ENCODE measurements around the gene ZDHHC7.
"Not testable (repeated sequence)": the region's sequence is repeated elsewhere in the genome, so short reads cannot be mapped to it uniquely, and the experiment has no call there.

The ZDHHC7 gene

DNA sequence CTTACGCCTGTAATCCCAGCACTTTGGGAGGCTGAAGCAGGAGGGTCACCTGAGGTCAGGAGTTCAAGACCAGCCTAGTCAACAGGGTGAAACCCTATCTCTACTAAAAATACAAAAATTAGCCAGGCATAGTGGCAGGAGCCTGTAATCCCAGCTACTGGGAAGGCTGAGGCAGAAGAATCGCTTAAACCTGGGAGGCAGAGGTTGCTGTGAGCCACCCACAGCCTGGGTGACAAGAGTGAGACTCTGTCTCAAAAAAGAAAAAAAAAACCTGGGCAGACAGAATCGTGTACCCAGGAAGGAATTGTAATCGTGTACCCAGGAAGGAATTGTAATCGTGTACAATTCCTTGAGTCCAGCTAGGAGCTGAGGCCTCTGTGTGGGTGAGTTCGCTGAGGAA is 72.7 kb downstream of the ZDHHC7 start:
- not testable (repeated sequence) for DNase-seq (ENCODE audit: low spot score)

DNA sequence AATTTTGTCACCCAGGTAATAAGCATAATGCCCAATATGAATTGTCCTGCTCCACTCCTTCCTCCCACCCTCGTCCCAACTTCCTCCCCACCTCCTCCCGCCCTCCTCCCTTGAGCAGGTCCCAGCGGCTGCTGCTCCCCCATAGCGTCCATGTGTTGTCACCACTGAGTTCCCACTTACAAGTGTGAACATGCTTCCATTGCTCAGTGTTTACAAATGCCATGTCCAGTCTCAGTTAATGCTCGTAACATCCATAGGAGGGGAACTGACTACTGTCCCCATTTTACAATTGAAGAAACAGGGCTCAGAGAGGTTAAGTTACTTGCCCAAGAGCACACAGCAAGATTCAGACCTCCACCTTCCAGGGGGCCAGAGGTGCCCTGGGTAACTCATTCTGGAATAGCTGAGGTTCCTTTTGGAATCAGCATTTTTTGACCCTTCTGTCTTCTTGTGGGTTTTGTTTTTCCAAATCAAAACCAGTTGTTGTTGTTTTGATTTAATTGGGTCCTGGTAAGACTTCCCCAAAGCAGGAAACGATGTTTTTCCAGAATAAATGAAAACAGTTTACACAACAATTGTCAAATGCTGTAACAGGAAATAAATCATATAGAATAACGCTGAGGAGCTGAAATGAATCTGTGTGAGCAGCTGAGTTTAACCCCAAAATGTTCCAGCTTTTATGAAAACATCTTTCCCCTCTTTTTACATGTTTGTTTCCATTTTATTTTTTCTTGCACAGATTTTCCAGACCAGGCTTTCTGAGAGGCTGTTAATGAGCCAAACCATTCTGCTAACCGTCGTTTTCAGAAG is 73.9 kb downstream of the ZDHHC7 start:
- DNase-seq (ENCODE audit: low spot score) = no peak

DNA sequence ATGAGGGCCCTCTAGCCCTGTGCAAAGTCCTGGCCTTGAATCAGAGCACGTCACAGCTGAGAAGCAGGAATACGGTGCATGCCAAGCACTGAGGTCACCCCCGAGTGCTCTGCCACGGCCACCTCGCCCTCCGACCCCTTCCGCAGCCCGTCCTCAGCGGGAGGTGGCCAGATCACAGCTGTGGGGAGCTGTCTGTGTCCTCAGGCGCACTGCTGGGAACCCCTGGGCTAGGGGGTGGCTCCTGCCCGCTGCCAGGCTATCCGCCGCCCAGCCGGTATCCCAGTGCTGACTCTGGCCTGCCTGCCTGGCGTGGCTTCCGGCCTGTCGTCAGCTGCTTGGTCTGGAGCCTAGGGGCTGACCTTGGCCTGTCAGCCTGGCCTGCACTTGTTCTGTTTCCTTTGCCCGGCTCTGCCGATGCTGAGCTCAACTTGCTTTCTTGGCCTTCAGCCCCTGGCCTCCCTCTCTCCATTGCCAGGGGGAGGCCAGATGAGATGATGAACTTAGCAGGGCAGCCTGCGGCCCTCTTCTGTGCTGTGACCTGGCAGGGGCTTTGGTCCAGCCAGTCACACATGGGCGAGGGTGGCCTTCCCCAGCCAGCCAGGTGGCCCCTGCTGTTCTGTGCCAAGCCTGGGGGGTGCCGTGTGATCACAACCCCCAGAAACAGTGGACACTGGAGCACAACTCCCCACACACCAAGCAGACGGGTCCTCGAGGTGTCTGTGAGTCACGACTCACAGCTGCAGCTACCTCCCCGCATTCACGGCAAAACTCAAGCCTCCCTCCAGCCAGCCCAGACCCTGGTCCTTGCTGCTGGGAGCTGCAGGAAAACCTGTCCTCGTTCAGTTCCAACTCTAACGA is 77.3 kb downstream of the ZDHHC7 start:
- no peak for DNase-seq (ENCODE audit: low spot score)

GRCh38 chr16:84932681-84933080 is 78.7 kb downstream of the ZDHHC7 start:
- DNase-seq (ENCODE audit: low spot score) = no peak

GRCh38 chr16:84931506-84931905 is 79.8 kb downstream of the ZDHHC7 start:
- DNase-seq (ENCODE audit: low spot score) = no peak

- no peak for DNase-seq (ENCODE audit: low spot score)
Observed at GRCh38 chr16:84931107-84931494, 80.2 kb downstream of the ZDHHC7 start.

DNA sequence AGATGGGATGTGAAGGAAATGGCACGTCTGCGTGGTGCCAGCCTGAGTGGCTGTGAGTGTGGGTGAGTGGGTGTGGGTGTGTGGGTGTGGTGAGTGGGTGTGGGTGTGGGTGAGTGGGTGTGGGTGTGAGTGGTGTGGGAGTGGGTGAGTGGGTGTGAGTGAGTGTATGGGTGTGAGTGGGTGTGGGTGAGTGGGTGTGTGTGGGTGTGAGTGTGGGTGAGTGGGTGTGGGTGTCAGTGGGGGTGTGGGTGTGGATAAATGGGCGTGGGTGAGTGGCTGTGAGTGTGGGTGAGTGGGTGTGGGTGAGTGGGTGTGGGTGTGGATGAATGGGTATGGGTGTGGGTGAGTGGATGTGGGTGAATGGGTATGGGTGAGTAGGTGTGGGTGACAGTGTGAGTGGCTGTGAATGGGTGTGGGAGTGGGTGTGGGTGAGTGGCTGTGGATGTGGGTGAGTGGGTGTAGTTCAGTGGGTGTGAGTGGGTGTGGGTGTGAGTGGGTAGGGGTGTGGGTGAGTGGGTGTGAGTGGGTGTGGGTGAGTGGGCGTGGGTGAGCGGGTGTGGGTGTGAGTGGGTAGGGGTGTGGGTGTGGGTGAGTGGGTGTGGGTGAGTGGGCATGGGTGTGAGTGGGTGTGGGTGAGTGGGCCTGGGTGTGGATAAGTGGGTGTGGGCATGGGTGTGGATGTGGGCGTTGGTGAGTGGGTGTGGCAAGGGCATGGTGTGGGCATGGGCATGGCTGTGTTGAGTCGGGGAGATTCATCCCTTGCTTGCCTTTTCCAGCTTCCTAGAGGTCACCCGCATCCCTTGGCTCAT is 80.8 kb downstream of the ZDHHC7 start:
- no peak for DNase-seq (ENCODE audit: low spot score)

DNA sequence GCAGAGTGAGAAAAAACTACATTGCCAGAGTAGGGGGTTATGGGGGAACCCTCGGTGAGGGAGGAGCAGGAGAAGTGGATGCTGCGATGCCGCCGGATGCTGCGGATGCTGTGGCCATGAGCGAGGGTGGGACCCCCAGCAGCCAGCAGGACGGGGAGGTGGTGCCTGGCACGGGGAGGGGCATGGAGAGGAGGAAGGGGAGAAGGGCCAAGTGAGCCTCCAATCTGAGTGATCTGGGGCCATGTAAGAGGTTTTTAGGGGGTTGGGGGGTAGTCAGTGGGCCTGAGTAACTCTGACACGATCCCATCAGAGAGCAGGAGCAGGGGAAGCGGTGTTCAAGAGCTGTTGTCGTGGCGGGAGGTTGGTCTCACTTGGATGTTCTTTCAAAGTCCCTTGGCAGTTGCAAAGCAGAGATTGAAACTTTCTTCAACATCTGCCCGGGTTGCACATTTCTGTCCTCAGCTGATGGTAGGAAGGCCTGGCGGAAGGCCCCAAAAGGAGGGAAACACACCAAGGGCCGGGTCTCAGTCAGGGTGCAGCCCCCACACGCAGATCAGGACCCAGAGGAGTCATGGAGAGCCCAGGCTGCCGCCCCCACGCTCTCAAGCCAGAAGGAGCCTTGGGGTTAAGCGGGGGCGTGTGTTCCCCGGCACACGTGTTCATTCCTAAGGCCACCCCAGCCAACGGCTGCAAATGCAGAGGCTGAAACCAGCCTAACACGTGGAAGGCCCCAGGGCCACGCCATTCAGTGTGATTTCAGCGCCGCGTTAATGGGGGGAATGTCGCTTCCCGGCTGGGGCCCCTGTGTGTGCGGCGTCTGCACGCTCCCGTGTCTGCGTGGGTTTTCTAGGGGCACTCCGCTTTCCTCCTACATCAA is 81.7 kb downstream of the ZDHHC7 start:
- no peak for DNase-seq (ENCODE audit: low spot score)

- no peak for DNase-seq (ENCODE audit: low spot score)
Observed at GRCh38 chr16:84928679-84929420, 82.5 kb downstream of the ZDHHC7 start.

- no peak for DNase-seq (ENCODE audit: low spot score)
Observed at GRCh38 chr16:84927621-84928591, 83.4 kb downstream of the ZDHHC7 start.

DNA sequence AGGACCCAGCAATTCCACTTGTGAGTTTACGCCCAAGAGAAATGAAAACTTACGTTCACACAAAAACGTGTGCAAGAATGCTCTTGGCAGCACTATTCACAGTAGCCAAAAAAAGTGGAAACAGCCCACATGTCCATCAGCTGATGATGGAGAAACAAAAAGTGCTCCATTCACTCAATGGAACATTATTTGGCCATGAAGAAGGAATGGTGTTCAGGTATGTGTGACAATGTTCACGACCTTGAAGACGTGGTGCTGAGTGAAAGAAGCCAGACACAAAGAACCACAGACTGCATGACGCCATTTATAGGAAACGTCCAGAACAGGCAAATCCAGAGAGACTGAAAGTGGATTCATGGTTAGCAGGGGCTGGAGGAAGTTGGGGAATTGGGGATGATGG is 84.9 kb downstream of the ZDHHC7 start:
- no peak for DNase-seq (ENCODE audit: low spot score)

GRCh38 chr16:84925773-84926372 is 85.5 kb downstream of the ZDHHC7 start:
- DNase-seq (ENCODE audit: low spot score) = no peak

DNA sequence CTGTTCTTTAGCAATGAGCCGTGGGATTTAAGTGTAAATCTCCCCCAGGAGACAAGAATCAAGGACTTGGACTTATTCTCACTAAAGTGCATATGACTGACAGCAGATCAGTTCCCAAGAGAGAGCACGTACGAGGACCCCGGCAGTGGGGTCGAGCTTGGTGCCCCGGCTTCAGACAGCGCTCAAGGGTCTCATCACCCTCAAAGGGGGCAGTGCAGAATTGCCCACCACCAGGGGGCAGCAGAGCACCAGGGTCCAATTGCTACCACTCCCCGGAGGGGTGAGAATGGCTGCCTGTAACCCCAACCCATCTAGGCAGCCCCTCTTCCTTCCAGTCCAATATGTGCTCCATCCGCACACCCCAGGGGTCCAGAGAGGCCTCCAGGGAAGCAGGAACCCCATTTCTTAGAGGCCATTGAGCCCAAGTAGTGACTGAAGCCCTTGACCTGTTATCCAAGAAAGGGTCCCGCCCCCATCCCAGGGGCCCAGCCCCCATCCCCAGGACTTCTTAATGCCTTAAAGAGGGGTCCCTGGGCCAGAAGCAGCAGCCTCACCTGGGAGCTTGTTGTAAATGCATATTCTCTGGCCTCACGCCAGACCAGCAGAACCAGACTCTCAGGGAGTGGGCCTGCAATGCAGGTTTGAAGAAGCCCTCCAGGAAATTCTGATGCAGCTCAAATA is 86.1 kb downstream of the ZDHHC7 start:
- peak; percentile 77 for DNase-seq (ENCODE audit: low spot score)

DNA sequence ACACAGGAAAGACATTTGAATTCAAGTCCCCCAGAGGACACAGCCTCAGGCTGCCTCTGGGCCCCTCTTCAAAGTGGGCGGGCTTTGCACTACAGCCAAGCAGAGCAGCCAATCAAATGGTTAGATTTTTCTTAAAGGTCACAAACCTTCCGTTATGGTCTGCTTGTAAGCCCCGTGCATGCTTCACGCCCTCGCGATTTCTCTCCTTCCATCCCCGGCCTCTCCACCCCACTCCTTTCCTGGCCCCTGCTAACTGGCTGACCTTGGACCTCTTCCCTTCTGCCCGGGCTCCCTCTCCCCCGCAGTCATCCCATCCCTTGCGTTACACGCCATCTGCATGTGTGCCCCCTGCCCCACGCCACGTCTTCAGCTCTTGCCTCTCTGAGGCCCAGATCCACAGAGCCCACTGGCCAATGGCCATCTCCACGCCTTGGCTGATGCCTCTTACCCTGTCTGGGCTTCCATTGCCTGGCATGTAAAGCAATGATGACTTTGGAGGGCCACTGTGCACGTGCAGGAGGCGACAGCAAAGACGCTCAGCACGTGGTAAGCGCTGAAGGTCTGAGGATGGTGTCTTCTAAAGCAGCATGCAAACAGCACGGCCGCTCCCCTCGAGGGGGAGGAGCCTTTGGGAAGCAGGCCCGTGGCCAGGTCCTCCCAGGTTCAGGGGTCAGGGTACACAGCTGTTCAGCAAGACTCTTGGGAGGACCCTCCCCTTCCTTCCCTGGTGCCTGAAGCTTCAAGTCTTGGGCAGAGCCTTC is 86.8 kb downstream of the ZDHHC7 start:
- DNase-seq (ENCODE audit: low spot score) = no peak
